Measurements from ENCODE around the gene CDKN1A. TPM values are rescaled to one million over a fixed set of nuclear protein-coding genes. Genes with fewer than 3 reads are reported as not detected.

The CDKN1A gene
- total RNA-seq, 5 donors from 2014 or later (not counting 1 experiment from before 2014, with no cell fraction given), result 9.6 to 88.9 (median 11.8) TPM

GRCh38 chr6:36674942-36675341, 3.6 kb upstream of the CDKN1A start:
- H3K4me3 Mint-ChIP-seq, result no peak overlapping the region
- H3K4me1 Mint-ChIP-seq, result peaks cover 20 to 26% (median 22%) of the 10 kb centered on the region in 3 donors
- no peaks in the 10 kb centered on the region for H3K27me3 Mint-ChIP-seq
- H3K9me3 Mint-ChIP-seq, result no peaks in the 10 kb centered on the region
- CTCF ChIA-PET, result no interaction called here
- ATAC-seq (replicated peaks in 1 of 4), result no peak
- Histone ChIP-seq H3K27ac (ENCODE audit: low read length) (no peak overlapping the region), H3K36me3 (ENCODE audit: control insufficient read depth in 2 of 2, extremely low read depth in 1 of 2, insufficient read depth in 1 of 2, low read length in 1 of 2) (no peaks in the 10 kb centered on the region), H3K4me3 (ENCODE audit: control insufficient read depth in 1 of 2, extremely low read depth in 1 of 2, low read length in 1 of 2) (no peak overlapping the region), H3K4me1 (ENCODE audit: control insufficient read depth in 1 of 2, extremely low read depth in 1 of 2, insufficient read depth in 2 of 2, low read length in 2 of 2) (peaks cover 6 to 26% of the 10 kb centered on the region in 2 experiments), H3K27me3 (replicated peaks in 1 of 2; ENCODE audit: control insufficient read depth in 2 of 2, extremely low read depth in 1 of 2, insufficient read depth in 2 of 2, low read length in 1 of 2) (peaks cover 0 to 14% of the 10 kb centered on the region in 2 experiments), H3K9me3 (no peaks in the 10 kb centered on the region)
- 81% methylated on average over 3 of the region's 7 CpGs for WGBS (ENCODE audit: insufficient coverage)
- H3K27ac Mint-ChIP-seq, result no peak overlapping the region
- no peak for DNase-seq
- POLR2A ChIA-PET, result no interaction called here
- H3K36me3 Mint-ChIP-seq, result no peaks in the 10 kb centered on the region

GRCh38 chr6:36676141-36677058, 2.1 kb upstream of the CDKN1A start:
- no peaks in the 10 kb centered on the region for H3K9me3 ChIP-seq
- peaks cover 0 to 16% of the 10 kb centered on the region in 2 experiments for H3K27me3 ChIP-seq (replicated peaks in 1 of 2; ENCODE audit: control insufficient read depth in 2 of 2, extremely low read depth in 1 of 2, insufficient read depth in 2 of 2, low read length in 1 of 2)
- CTCF ChIA-PET, result interaction anchor here in 1 of 2 donors (0.6 to 0.7 kb wide), 2 partner anchors 68 to 105 kb away, joined by 3 read pairs; no protein-coding TSS in a partner anchor
- H3K4me1 ChIP-seq (ENCODE audit: control insufficient read depth in 1 of 2, extremely low read depth in 1 of 2, insufficient read depth in 2 of 2, low read length in 2 of 2), result peaks cover 11 to 36% of the 10 kb centered on the region in 2 experiments
- 14% methylated on average over 1 of the region's 4 CpGs for WGBS (ENCODE audit: insufficient coverage)
- Mint-ChIP-seq H3K27me3 (no peaks in the 10 kb centered on the region), H3K27ac (peak overlapping the region; percentile 78 to 80), H3K4me3 (peak overlapping the region in 1 of 3 donors; percentile 96), H3K36me3 (no peaks in the 10 kb centered on the region), H3K4me1 (peaks cover 32 to 35% (median 34%) of the 10 kb centered on the region in 3 donors), H3K9me3 (no peaks in the 10 kb centered on the region)
- no peak for DNase-seq
- no peak overlapping the region for H3K27ac ChIP-seq (ENCODE audit: low read length)
- no peak for ATAC-seq (replicated peaks in 1 of 4)
- H3K36me3 ChIP-seq (ENCODE audit: control insufficient read depth in 2 of 2, extremely low read depth in 1 of 2, insufficient read depth in 1 of 2, low read length in 1 of 2), result no peaks in the 10 kb centered on the region
- no peak overlapping the region for H3K4me3 ChIP-seq (ENCODE audit: control insufficient read depth in 1 of 2, extremely low read depth in 1 of 2, low read length in 1 of 2)
- POLR2A ChIA-PET, result interaction anchor here (0.6 kb wide), 2 partner anchors 70 to 750 kb away, joined by 3 to 4 read pairs; no protein-coding TSS in a partner anchor

GRCh38 chr6:36677059-36677749, 1.3 kb upstream of the CDKN1A start:
- WGBS (ENCODE audit: insufficient coverage), result 77% methylated on average over 3 of the region's 7 CpGs
- Mint-ChIP-seq H3K4me1 (peaks cover 34 to 35% (median 35%) of the 10 kb centered on the region in 3 donors), H3K4me3 (peak overlapping the region; percentile 68 to 96 (median 74)), H3K9me3 (no peaks in the 10 kb centered on the region), H3K36me3 (no peaks in the 10 kb centered on the region), H3K27ac (peak overlapping the region; percentile 78 to 80), H3K27me3 (no peaks in the 10 kb centered on the region)
- CTCF ChIA-PET, result no interaction called here
- no peaks in the 10 kb centered on the region for H3K9me3 ChIP-seq
- H3K36me3 ChIP-seq (ENCODE audit: control insufficient read depth in 2 of 2, extremely low read depth in 1 of 2, insufficient read depth in 1 of 2, low read length in 1 of 2), result no peaks in the 10 kb centered on the region
- H3K27ac ChIP-seq (ENCODE audit: low read length), result peak overlapping the region; percentile 35
- POLR2A ChIA-PET, result interaction anchor here in 1 of 2 donors (0.6 kb wide), 1 partner anchor 749 kb away, joined by 4 read pairs; no protein-coding TSS in a partner anchor
- DNase-seq (no peak), ATAC-seq (replicated peaks in 1 of 4) (no peak)
- no peak overlapping the region for H3K4me3 ChIP-seq (ENCODE audit: control insufficient read depth in 1 of 2, extremely low read depth in 1 of 2, low read length in 1 of 2)
- H3K27me3 ChIP-seq (replicated peaks in 1 of 2; ENCODE audit: control insufficient read depth in 2 of 2, extremely low read depth in 1 of 2, insufficient read depth in 2 of 2, low read length in 1 of 2), result peaks cover 0 to 20% of the 10 kb centered on the region in 2 experiments
- peaks cover 11 to 37% of the 10 kb centered on the region in 2 experiments for H3K4me1 ChIP-seq (ENCODE audit: control insufficient read depth in 1 of 2, extremely low read depth in 1 of 2, insufficient read depth in 2 of 2, low read length in 2 of 2)

DNA sequence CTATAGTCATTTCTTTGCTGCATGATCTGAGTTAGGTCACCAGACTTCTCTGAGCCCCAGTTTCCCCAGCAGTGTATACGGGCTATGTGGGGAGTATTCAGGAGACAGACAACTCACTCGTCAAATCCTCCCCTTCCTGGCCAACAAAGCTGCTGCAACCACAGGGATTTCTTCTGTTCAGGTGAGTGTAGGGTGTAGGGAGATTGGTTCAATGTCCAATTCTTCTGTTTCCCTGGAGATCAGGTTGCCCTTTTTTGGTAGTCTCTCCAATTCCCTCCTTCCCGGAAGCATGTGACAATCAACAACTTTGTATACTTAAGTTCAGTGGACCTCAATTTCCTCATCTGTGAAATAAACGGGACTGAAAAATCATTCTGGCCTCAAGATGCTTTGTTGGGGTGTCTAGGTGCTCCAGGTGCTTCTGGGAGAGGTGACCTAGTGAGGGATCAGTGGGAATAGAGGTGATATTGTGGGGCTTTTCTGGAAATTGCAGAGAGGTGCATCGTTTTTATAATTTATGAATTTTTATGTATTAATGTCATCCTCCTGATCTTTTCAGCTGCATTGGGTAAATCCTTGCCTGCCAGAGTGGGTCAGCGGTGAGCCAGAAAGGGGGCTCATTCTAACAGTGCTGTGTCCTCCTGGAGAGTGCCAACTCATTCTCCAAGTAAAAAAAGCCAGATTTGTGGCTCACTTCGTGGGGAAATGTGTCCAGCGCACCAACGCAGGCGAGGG, 594 bp upstream of the CDKN1A start:
- peak overlapping the region; percentile 35 for H3K27ac ChIP-seq (ENCODE audit: low read length)
- POLR2A ChIA-PET, result interaction anchor here (0.5 to 0.6 kb wide), 2 partner anchors 70 to 82 kb away, joined by 4 to 7 read pairs; no protein-coding TSS in a partner anchor
- CTCF ChIA-PET, result interaction anchor here in 1 of 2 donors (1.0 kb wide), 1 partner anchor 63 kb away, joined by 3 read pairs; no protein-coding TSS in a partner anchor
- peak overlapping the region; percentile 78 to 80 for H3K27ac Mint-ChIP-seq
- DNase-seq, result peak in 1 of 35 experiments; percentile 47
- no peak overlapping the region for H3K4me3 ChIP-seq (ENCODE audit: control insufficient read depth in 1 of 2, extremely low read depth in 1 of 2, low read length in 1 of 2)
- no peaks in the 10 kb centered on the region for H3K36me3 ChIP-seq (ENCODE audit: control insufficient read depth in 2 of 2, extremely low read depth in 1 of 2, insufficient read depth in 1 of 2, low read length in 1 of 2)
- no peaks in the 10 kb centered on the region for H3K9me3 Mint-ChIP-seq
- WGBS (ENCODE audit: insufficient coverage), result 11% methylated on average over 6 of the region's 10 CpGs
- peak overlapping the region; percentile 68 to 96 (median 74) for H3K4me3 Mint-ChIP-seq
- peaks cover 11 to 44% of the 10 kb centered on the region in 2 experiments for H3K4me1 ChIP-seq (ENCODE audit: control insufficient read depth in 1 of 2, extremely low read depth in 1 of 2, insufficient read depth in 2 of 2, low read length in 2 of 2)
- H3K36me3 Mint-ChIP-seq, result no peaks in the 10 kb centered on the region
- peaks cover 40 to 42% (median 42%) of the 10 kb centered on the region in 3 donors for H3K4me1 Mint-ChIP-seq
- H3K27me3 ChIP-seq (replicated peaks in 1 of 2; ENCODE audit: control insufficient read depth in 2 of 2, extremely low read depth in 1 of 2, insufficient read depth in 2 of 2, low read length in 1 of 2), result peaks cover 0 to 26% of the 10 kb centered on the region in 2 experiments
- ATAC-seq (replicated peaks in 1 of 4), result no peak
- H3K9me3 ChIP-seq, result no peaks in the 10 kb centered on the region
- no peaks in the 10 kb centered on the region for H3K27me3 Mint-ChIP-seq

GRCh38 chr6:36679043-36679833, 724 bp downstream of the CDKN1A start:
- H3K4me1 Mint-ChIP-seq, result peaks cover 44 to 53% (median 50%) of the 10 kb centered on the region in 3 donors
- CTCF ChIA-PET, result interaction anchor here in 1 of 2 donors (0.6 to 1.6 kb wide), 4 partner anchors 64 to 260 kb away, joined by 3 to 7 read pairs (median 6); no protein-coding TSS in a partner anchor

More at GRCh38 chr6:36679043-36679833, 724 bp downstream of the CDKN1A start:
- POLR2A ChIA-PET, result interaction anchor here (0.5 to 1.1 kb wide), 3 partner anchors 77 to 754 kb away, joined by 3 to 6 read pairs (median 6); no protein-coding TSS in a partner anchor
- Histone ChIP-seq H3K9me3 (no peaks in the 10 kb centered on the region), H3K36me3 (ENCODE audit: control insufficient read depth in 2 of 2, extremely low read depth in 1 of 2, insufficient read depth in 1 of 2, low read length in 1 of 2) (no peaks in the 10 kb centered on the region), H3K4me1 (ENCODE audit: control insufficient read depth in 1 of 2, extremely low read depth in 1 of 2, insufficient read depth in 2 of 2, low read length in 2 of 2) (peaks cover 14 to 58% of the 10 kb centered on the region in 2 experiments), H3K27me3 (replicated peaks in 1 of 2; ENCODE audit: control insufficient read depth in 2 of 2, extremely low read depth in 1 of 2, insufficient read depth in 2 of 2, low read length in 1 of 2) (peaks cover 0 to 30% of the 10 kb centered on the region in 2 experiments), H3K4me3 (ENCODE audit: control insufficient read depth in 1 of 2, extremely low read depth in 1 of 2, low read length in 1 of 2) (peak overlapping the region; percentile 74 to 78), H3K27ac (ENCODE audit: low read length) (peak overlapping the region; percentile 52)
- H3K27me3 Mint-ChIP-seq, result no peaks in the 10 kb centered on the region
- WGBS (ENCODE audit: insufficient coverage), result 2% methylated on average over 46 of the region's 61 CpGs
- peaks cover 10% of the 10 kb centered on the region for H3K36me3 Mint-ChIP-seq
- peak in 7 of 35 experiments; percentile 9 to 45 (median 26) for DNase-seq
- H3K4me3 Mint-ChIP-seq, result peak overlapping the region; percentile 85 to 96 (median 89)
- peak overlapping the region; percentile 80 to 82 for H3K27ac Mint-ChIP-seq
- no peaks in the 10 kb centered on the region for H3K9me3 Mint-ChIP-seq
- ATAC-seq (replicated peaks in 1 of 4), result no peak
